PC-3 (cell line): ENCODE measurements around the gene COQ3. TPM values are rescaled to one million over a fixed set of nuclear protein-coding genes. Genes with fewer than 3 reads are reported as not detected.
"Not testable (repeated sequence)": the region's sequence is repeated elsewhere in the genome, so short reads cannot be mapped to it uniquely, and the experiment has no call there.

Experiments used
- ATAC-seq: fragments of 200-7000 bp; cut with Tn5 transposase; 2 replicates; pipeline ENCODE4 v1.9.1; 2020; ENCODE audit warnings: mild to moderate bottlenecking, moderate library complexity
- BruUV-seq: library from RNA; stranded (reverse); fragments of 400-500 nt; replicated peaks from 2 replicates; lab custom pipeline; 2021; lab: Mats Ljungman, UMichigan
- CTCF ChIA-PET: fragments of 300-600 bp; sonication (Branson Sonifier 250); formaldehyde crosslinking; loops from one replicate; lab custom pipeline; 2022; ENCODE audit warnings: antibody characterized with exemption; lab: Charles Lee
- POLR2A ChIA-PET: fragments of 300-600 bp; sonication (Branson Sonifier 250); formaldehyde crosslinking; loops from one replicate; lab custom pipeline; 2022; ENCODE audit warnings: antibody characterized with exemption; ENCODE audit not compliant: unreplicated experiment; lab: Charles Lee
- DNase-seq: peaks from one replicate; pipeline ENCODE4 v3.0.0-alpha.2; 2015
- H2AFZ ChIP-seq: fragments of 300-600 bp; sonication (generic); 2 replicates; pipeline ENCODE4 v1.6.0; 2016; ENCODE audit warnings: antibody characterized with exemption, low read length
- H3F3A ChIP-seq: fragments of 300-600 bp; sonication (generic); one replicate; pipeline ENCODE4 v1.6.0; 2017; ENCODE audit warnings: antibody characterized with exemption, low read length, control low read depth, mild to moderate bottlenecking; ENCODE audit not compliant: unreplicated experiment
- H3K27ac ChIP-seq: fragments of 300-600 bp; sonication (generic); 2 replicates; pipeline ENCODE4 v1.5.1; 2016; ENCODE audit warnings: mild to moderate bottlenecking, low read length
- H3K27me3 ChIP-seq: fragments of 300-600 bp; sonication (generic); 2 replicates; pipeline ENCODE4 v1.6.1; 2016; ENCODE audit warnings: low read length, mixed read lengths
- H3K36me3 ChIP-seq: fragments of 300-600 bp; sonication (generic); 2 replicates; pipeline ENCODE4 v1.6.1; 2016; ENCODE audit warnings: low read depth, mixed run types, low read length, mixed read lengths
- H3K4me1 ChIP-seq: fragments of 300-600 bp; sonication (generic); 2 replicates; pipeline ENCODE4 v1.5.1; 2016; ENCODE audit warnings: low read length; ENCODE audit not compliant: insufficient read depth
- H3K4me2 ChIP-seq: fragments of 300-600 bp; sonication (generic); 2 replicates; pipeline ENCODE4 v1.6.0; 2016; ENCODE audit warnings: low read length
- H3K4me3 ChIP-seq: fragments of 300-600 bp; sonication (generic); 2 replicates; pipeline ENCODE4 v1.5.1; 2016; ENCODE audit warnings: mild to moderate bottlenecking, low read length, mixed read lengths
- H3K79me2 ChIP-seq: fragments of 300-600 bp; sonication (generic); 2 replicates; pipeline ENCODE4 v1.6.1; 2017; ENCODE audit warnings: low read length, mixed read lengths
- H3K9ac ChIP-seq: fragments of 300-600 bp; sonication (generic); 2 replicates; pipeline ENCODE4 v1.6.0; 2016; ENCODE audit warnings: mild to moderate bottlenecking, low read length
- H3K9me2 ChIP-seq: fragments of 300-600 bp; sonication (generic); replicated peaks from 2 replicates; pipeline ENCODE4 v1.6.1; 2016; ENCODE audit warnings: mixed run types, low read length, mixed read lengths
- H3K9me3 ChIP-seq: fragments of 300-600 bp; sonication (generic); 2 replicates; pipeline ENCODE4 v1.6.1; 2016; ENCODE audit warnings: low read length, mixed read lengths
- H4K20me1 ChIP-seq: fragments of 300-600 bp; sonication (generic); 2 replicates; pipeline ENCODE4 v1.6.1; 2016; ENCODE audit warnings: low read length, mixed read lengths
- CTCF ChIP-seq: fragments of 300-600 bp; sonication (generic); conservative IDR thresholded peaks from 2 replicates; pipeline ENCODE4 v1.5.1; 2017; ENCODE audit warnings: antibody characterized with exemption, low read depth, mild to moderate bottlenecking, low read length
- EZH2 ChIP-seq: fragments of 300-600 bp; sonication (generic); IDR thresholded peaks from one replicate; pipeline ENCODE4 v1.6.1; 2017; ENCODE audit warnings: antibody characterized with exemption, mild to moderate bottlenecking, low read length; ENCODE audit not compliant: unreplicated experiment
- EZH2phosphoT487 ChIP-seq: fragments of 300-600 bp; sonication (generic); IDR thresholded peaks from 2 replicates; pipeline ENCODE4 v1.6.1; 2018; ENCODE audit warnings: mild to moderate bottlenecking, antibody characterized with exemption, low read length, borderline replicate concordance
- intact Hi-C: fragments of 100-400 bp; cut with micrococcal nuclease; formaldehyde crosslinking; loops from 2 replicates; pipeline ENCODE4 v1.9.0; 2023
- total RNA-seq: library from RNA; depleted of rRNA; stranded (reverse); fragments of >200 nt; gene quantifications from 2 replicates; pipeline ENCODE4 v1.2.3, GENCODE V29; 2014

The COQ3 gene
- total RNA-seq, 1 experiment from 2014 or later = 15.6 TPM

GRCh38 chr6:99341862-99342455 is 52.0 kb downstream of the COQ3 start:
- Histone ChIP-seq H4K20me1 (no peaks in the 10 kb centered on the region), H2AFZ (peak overlapping the region; percentile 54), H3K9me3 (no peaks in the 10 kb centered on the region), H3K9me2 (no peaks in the 10 kb centered on the region), H3K27me3 (no peaks in the 10 kb centered on the region), H3K36me3 (no peaks in the 10 kb centered on the region), H3K4me2 (peak overlapping the region; percentile 52), H3K4me1 (peaks cover 34% of the 10 kb centered on the region), H3K27ac (peak overlapping the region; percentile 50), H3K79me2 (no peaks in the 10 kb centered on the region), H3K9ac (no peak overlapping the region), H3K4me3 (no peak overlapping the region), H3F3A (no peaks in the 10 kb centered on the region)
- DNase-seq (peak; percentile 55), ATAC-seq (peak; percentile 92)
- intact Hi-C loops = no loop called here
- TF ChIP-seq CTCF = no peak
- no peak for TF ChIP-seq EZH2
- TF ChIP-seq EZH2phosphoT487 = no peak
- BruUV-seq = no TSS peak
- CTCF ChIA-PET = interaction anchor here (1.0 kb wide), 1 partner anchor 12 kb away, joined by 4 read pairs; no protein-coding TSS in a partner anchor
- POLR2A ChIA-PET = no interaction called here

GRCh38 chr6:99338188-99338587 is 55.8 kb downstream of the COQ3 start:
- Histone ChIP-seq H3K9me2 (no peaks in the 10 kb centered on the region), H3K4me1 (peaks cover 16% of the 10 kb centered on the region), H3K9ac (no peak overlapping the region), H3K79me2 (no peaks in the 10 kb centered on the region), H2AFZ (no peak overlapping the region), H4K20me1 (no peaks in the 10 kb centered on the region), H3K9me3 (no peaks in the 10 kb centered on the region), H3F3A (no peaks in the 10 kb centered on the region), H3K27me3 (no peaks in the 10 kb centered on the region), H3K4me2 (no peak overlapping the region), H3K4me3 (no peak overlapping the region), H3K27ac (no peak overlapping the region), H3K36me3 (no peaks in the 10 kb centered on the region)
- intact Hi-C loops = no loop called here
- TF ChIP-seq CTCF = no peak
- TF ChIP-seq EZH2phosphoT487 = no peak
- no peak for TF ChIP-seq EZH2
- no TSS peak for BruUV-seq
- DNase-seq (no peak), ATAC-seq (no peak)
- POLR2A ChIA-PET = no interaction called here
- CTCF ChIA-PET = no interaction called here

- H3K9me2 ChIP-seq, H3K4me3 ChIP-seq, BruUV-seq, H3K27ac ChIP-seq, ATAC-seq, H3F3A ChIP-seq, H3K9ac ChIP-seq, H4K20me1 ChIP-seq, H3K79me2 ChIP-seq, POLR2A ChIA-PET, DNase-seq, H3K4me1 ChIP-seq, H3K4me2 ChIP-seq, H3K9me3 ChIP-seq, CTCF ChIA-PET, H2AFZ ChIP-seq, H3K27me3 ChIP-seq, H3K36me3 ChIP-seq, intact Hi-C loops: not testable (repeated sequence)
Observed at GRCh38 chr6:99335298-99335697, 58.7 kb downstream of the COQ3 start.
